GM19099 (cell line): ENCODE data around the gene AFAP1.

Source experiments
- POLR2A ChIP-seq: IDR thresholded peaks from 3 replicates; pipeline ENCODE4 v1.6.1; 2011; ENCODE audit warnings: low read depth; ENCODE audit not compliant: insufficient read length; ENCODE audit errors: extremely low read depth

The AFAP1 gene

GRCh38 chr4:7800410-7800809 is 139.3 kb downstream of the AFAP1 start:
- TF ChIP-seq POLR2A, result no peak

- no peak for TF ChIP-seq POLR2A
These were observed 139.9 kb downstream of the AFAP1 start for GRCh38 chr4:7799736-7800135.

- TF ChIP-seq POLR2A, result no peak
These were observed 140.4 kb downstream of the AFAP1 start for GRCh38 chr4:7799306-7799705.

GRCh38 chr4:7798178-7798995 is 141.3 kb downstream of the AFAP1 start:
- no peak for TF ChIP-seq POLR2A

- no peak for TF ChIP-seq POLR2A
These were observed 142.3 kb downstream of the AFAP1 start for GRCh38 chr4:7797330-7797729.

- TF ChIP-seq POLR2A, result no peak
These were observed 143.7 kb downstream of the AFAP1 start for GRCh38 chr4:7795983-7796382.

- TF ChIP-seq POLR2A, result no peak
These were observed 146.5 kb downstream of the AFAP1 start for GRCh38 chr4:7793186-7793585.

- TF ChIP-seq POLR2A, result no peak
These were observed 147.0 kb downstream of the AFAP1 start for GRCh38 chr4:7792616-7793015.

GRCh38 chr4:7790999-7791398 is 148.7 kb downstream of the AFAP1 start:
- TF ChIP-seq POLR2A, result no peak

- no peak for TF ChIP-seq POLR2A
These were observed 149.6 kb downstream of the AFAP1 start for GRCh38 chr4:7790023-7790422.

GRCh38 chr4:7788694-7789425 is 150.8 kb downstream of the AFAP1 start:
- TF ChIP-seq POLR2A, result no peak

GRCh38 chr4:7788193-7788592 is 151.5 kb downstream of the AFAP1 start:
- no peak for TF ChIP-seq POLR2A

GRCh38 chr4:7787681-7788141 is 151.9 kb downstream of the AFAP1 start:
- no peak for TF ChIP-seq POLR2A

GRCh38 chr4:7787067-7787466 is 152.6 kb downstream of the AFAP1 start:
- TF ChIP-seq POLR2A, result no peak

- no peak for TF ChIP-seq POLR2A
These were observed 153.1 kb downstream of the AFAP1 start for GRCh38 chr4:7786517-7786916.

- no peak for TF ChIP-seq POLR2A
These were observed 153.6 kb downstream of the AFAP1 start for GRCh38 chr4:7786040-7786439.
